CD4-positive, alpha-beta T cell treated with Interleukin-21 for 1 hour (primary cell): Measurements from ENCODE around the gene RENBP.

Experiments used
- DNase-seq: peaks from one replicate; pipeline ENCODE4 v3.0.0-alpha.2; 2020

The RENBP gene

DNA sequence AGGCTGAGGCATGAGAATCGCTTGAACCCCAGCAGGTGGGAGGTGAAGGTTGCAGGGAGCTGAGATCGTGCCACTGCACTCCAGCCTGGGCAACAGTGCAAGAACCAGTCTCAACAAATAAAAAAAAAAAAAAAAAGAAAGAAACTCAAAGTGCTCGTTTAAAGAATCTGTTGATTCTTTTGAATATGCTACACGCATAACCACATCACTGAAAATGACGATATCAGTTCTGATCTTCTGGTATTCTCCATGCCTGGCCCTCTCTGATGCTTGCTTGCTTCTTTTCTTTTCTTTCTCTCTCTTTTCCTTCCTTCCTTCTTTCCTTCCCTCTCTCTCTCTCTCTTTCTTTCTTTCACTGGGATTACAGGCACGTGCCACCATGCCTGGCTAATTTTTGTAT is 32.6 kb downstream of the RENBP start:
- no peak for DNase-seq

DNA sequence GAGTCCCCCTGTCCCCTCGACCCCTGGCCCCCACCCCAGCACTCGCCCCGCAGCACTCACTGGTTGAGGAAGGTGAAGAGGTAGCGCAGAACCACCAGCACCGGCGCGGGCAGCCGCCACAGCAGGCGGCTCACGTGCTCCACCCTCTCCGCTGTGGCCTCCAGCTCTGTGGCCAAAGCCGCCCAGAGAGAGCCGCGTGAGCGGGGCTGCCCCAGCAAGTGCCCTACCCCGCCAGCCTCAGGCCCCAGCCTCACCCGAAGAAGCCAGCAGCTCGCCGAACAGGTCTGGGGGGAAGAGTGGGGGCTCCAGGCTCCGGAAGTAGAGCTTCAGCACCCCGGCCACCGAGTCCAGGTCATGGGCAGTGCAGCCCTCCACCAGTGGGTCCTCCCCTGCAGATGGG is 34.0 kb downstream of the RENBP start:
- no peak for DNase-seq

DNA sequence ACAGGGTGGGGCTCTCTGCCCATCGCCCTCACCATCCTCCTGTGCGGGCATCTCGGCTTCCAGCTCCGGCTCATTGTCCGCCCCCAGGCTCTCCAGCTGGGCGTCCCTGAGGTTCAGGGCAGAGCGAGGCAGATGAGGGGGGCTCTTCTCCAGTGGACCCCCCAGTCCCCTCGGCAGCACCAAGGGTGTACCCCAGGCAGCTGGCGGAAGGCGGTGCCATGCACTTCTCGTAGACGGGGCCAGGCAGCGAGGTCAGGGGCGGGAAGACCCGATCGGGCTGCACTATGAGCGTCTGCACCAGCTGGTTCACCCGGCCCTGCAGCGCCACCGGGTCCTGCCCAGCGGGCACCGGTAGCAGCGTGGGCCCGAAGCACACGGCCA is 34.5 kb downstream of the RENBP start:
- no peak for DNase-seq

DNA sequence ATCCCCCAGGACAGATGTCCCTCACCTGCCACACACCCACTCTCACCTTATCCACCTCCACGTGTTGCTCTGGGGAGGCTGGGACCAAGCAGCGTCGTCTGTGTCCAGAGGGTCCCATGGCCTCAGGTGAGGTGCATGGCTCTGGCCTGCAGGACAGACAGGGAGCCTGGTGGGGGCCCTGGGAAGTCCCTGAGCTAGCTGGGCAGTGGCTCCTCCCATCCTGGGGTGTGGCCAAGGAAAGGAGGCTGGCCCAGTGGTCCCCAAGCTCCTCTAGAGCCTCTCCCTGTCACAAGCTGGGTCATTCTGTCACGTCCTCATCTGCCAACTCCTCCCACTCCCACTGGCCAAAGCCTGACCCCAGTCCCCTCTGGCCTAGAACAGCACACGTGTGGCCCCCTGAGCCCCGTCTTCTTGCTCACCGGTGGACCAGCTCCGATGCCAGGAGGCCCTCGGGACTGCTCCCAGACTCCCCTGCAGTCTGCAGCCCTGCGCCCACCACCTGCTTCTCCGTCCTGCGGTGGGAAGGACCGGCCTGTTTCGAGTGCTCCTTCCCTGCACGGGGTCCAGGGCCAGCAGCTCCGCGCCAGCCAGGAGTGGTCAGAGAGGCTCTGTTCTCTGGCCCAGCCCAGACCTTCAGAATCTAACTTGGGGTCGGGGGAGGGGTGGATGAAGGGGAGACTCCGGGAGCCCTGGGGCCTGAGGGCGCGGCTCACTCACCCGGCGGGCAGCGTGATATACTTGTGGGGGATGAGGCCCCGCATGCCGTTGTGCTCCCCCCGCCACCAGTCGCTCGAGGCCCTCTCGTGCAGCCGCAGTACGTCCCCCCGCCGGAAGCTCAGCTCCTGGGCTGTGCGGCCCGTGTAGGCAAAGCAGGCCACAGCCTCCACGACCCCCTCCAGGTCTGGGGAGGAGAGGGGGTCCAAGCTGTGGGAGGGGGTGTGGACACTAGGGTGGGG is 35.1 kb downstream of the RENBP start:
- no peak for DNase-seq

DNA sequence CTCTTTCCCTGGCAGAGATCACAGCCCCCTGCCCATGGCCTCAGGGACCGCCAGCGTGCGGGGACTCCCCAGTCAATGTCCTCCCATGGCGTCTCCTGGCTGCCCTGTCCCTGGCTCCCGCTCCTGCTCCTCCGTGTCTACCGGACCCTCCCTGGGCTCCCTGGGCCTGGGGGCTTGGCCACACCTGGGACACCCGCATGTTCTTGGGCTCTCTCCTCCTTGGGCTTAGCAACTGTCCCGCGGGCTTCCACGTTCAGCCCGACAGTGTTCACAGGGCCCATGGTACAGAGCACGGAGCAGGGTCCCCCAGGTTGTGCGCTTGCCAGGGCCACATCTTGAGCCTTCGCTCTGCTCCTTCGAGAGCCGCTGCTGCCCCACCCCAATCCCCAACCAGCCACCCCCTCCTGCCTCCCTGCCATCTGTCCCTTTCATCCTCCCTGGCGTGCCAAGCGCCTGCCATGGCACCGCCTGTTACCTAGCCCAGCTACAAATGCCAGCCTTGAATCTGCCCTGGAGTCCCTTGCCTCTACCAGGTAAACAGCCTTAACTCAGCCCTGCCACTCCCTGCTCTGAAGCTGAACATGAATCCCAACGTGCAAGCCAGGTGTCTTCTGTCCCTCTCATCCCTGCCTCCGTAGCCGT is 36.1 kb downstream of the RENBP start:
- no peak for DNase-seq

DNA sequence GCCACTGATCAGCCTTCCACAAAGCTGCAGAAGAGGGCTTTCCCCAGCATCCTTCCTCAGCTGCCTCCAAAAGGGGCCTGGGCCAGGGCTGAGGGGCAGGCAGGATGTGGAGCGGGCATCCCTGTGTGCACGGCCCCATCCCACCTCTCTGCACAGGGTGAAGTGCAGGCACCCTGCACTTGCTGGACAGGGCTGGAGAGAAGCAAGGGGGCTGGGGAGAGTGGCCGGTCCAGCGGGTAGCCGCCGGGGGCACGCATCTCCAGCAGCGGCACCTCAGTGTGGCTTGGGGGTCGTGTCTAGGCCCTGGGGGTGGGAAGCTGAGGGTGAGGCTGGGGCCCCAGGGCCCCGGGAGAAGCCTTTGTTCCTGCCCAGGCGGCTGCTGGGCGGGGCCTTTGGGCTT is 37.0 kb downstream of the RENBP start:
- DNase-seq, result no peak

DNA sequence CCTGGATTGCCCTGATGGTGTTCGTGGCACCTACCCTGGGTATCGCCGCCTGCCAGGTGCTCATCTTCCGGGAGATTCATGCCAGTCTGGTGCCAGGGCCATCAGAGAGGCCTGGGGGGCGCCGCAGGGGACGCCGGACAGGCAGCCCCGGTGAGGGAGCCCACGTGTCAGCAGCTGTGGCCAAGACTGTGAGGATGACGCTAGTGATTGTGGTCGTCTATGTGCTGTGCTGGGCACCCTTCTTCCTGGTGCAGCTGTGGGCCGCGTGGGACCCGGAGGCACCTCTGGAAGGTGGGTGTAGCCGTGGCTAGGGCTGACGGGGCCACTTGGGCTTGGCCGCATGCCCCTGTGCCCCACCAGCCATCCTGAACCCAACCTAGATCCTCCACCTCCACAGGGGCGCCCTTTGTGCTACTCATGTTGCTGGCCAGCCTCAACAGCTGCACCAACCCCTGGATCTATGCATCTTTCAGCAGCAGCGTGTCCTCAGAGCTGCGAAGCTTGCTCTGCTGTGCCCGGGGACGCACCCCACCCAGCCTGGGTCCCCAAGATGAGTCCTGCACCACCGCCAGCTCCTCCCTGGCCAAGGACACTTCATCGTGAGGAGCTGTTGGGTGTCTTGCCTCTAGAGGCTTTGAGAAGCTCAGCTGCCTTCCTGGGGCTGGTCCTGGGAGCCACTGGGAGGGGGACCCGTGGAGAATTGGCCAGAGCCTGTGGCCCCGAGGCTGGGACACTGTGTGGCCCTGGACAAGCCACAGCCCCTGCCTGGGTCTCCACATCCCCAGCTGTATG is 38.1 kb downstream of the RENBP start:
- peak; percentile 28 for DNase-seq

DNA sequence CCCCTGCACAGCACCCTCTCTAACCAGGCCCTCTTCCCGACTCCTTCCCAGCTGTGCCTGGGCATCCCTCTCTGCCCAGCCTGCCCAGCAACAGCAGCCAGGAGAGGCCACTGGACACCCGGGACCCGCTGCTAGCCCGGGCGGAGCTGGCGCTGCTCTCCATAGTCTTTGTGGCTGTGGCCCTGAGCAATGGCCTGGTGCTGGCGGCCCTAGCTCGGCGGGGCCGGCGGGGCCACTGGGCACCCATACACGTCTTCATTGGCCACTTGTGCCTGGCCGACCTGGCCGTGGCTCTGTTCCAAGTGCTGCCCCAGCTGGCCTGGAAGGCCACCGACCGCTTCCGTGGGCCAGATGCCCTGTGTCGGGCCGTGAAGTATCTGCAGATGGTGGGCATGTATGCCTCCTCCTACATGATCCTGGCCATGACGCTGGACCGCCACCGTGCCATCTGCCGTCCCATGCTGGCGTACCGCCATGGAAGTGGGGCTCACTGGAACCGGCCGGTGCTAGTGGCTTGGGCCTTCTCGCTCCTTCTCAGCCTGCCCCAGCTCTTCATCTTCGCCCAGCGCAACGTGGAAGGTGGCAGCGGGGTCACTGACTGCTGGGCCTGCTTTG is 38.9 kb downstream of the RENBP start:
- no peak for DNase-seq

DNA sequence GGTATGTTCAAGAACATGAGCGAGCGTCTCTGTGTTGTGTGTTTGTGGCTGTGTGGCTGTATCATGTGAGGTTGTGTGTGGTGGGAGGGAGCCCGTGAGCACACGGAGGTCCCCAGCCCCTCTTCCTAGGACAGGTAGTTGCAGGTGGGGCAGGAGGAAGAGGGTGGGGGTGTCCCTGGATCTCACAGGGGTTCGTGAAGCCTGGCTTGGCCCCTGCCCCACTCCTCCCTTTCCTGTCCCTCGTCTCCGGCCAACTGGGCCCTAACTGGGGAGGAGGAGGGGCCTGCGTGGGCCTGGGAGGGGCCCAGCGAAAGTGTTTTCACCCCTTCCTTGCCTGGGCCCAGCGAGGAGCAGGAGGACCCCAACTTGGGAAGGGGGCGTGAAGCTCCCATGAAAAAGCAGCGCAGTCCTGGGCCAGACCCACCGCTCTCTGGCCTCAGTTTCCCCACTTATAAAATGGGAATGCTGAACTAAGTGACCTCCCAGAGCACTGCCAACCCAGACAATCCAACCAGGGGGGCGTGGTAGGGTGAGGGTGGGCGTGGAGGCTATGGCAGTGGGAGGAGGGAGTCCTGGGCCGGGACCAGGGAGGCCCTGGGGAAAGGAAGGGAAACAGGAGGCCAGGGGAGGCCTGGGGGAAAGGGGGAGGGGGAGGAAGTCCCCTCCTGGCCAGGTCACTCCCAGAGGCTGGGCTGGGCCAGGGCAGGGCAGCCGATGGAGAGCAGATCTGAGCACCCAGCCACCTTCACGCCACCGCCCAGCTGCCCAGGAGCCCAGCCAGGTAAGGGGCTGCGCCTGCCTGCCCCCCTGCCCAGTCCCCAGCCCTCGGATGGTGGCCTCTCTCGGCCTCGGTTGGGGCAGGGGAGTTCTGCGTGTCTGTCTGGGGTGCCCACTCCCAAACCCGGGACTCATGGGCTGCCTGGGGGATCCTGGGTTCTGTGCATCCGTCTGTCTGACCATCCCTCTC is 40.2 kb downstream of the RENBP start, which contains the start of gene AVPR2:
Gene AVPR2, plus strand, starts transcription at position 683 of the 967 bp plus-strand sequence. CDS start 473 bp downstream, outside the sequence.
- no peak for DNase-seq

DNA sequence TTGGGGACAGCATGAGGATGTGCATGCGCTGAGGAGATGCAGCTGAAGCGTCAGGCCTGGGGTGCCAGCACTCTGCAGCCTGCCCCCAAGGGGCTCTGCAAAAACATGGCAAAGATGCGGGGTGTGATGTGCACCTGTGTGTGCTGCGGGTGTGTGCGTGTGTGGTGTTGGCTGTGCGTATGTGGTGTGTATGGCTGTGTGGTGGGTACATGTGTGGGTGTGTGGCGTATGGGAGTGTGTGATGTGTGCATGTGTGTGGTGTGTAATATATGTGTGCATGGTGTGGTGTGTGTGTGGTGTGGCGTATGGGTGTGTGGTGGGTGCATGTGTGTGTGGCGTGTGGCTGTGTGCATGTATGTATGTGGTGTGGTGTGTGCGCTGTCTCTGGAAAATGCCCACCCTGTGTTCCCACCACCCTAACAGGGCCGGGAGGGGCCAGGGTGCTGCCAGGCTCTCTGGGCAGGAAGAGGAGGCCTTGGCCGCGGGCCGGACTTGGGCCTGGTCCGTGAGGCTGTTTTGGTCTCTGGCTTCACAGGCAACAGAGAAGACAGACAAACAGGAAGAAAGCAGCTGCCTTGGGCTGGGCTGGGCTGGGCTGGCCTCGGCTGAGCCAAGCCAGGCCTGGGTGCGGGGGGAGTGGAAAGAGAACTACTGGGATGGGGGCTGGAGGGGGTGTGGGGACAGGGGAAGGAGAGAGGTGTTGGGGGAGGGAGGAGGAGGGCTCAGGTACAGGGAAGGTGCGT is 41.0 kb downstream of the RENBP start:
- DNase-seq, result no peak

DNA sequence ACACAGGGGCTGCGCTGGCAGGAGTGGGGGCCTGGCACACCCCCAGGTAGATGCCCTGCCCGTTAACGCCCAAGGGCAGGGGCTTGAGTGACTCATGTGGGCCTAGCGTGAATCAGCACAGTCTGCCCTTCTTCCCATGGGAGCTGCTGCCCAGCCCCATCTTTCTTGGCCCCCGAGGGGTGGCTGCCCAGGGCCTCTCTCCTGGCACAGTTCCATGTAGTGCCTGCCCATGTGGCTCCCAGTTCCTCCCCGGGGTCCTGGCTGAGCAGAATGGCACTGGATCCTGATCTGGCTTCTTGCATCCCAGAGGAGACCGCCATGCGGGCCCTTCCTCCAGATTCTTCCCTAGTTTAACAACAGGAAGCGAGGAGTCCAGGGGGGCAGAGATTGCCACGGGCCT is 42.1 kb downstream of the RENBP start:
- no peak for DNase-seq

DNA sequence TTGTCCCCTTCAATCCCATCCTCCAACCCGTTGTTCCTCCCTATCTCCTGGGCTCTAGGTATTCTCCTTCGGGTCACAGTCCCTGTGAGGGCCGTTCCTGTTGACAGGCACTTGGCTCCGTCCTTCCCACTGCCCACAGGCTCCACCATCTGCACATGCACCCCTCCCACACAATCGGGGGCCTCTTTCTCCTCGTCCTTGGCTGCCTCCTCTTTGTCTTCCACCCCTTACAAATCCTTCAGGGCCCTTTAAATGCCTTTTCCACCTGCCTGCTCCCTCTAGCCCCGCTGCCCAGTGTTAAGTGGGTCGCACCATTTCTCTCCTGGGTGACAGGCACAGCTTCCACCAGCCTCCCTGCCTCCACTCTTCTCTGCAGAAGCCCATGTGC is 42.7 kb downstream of the RENBP start:
- no peak for DNase-seq

DNA sequence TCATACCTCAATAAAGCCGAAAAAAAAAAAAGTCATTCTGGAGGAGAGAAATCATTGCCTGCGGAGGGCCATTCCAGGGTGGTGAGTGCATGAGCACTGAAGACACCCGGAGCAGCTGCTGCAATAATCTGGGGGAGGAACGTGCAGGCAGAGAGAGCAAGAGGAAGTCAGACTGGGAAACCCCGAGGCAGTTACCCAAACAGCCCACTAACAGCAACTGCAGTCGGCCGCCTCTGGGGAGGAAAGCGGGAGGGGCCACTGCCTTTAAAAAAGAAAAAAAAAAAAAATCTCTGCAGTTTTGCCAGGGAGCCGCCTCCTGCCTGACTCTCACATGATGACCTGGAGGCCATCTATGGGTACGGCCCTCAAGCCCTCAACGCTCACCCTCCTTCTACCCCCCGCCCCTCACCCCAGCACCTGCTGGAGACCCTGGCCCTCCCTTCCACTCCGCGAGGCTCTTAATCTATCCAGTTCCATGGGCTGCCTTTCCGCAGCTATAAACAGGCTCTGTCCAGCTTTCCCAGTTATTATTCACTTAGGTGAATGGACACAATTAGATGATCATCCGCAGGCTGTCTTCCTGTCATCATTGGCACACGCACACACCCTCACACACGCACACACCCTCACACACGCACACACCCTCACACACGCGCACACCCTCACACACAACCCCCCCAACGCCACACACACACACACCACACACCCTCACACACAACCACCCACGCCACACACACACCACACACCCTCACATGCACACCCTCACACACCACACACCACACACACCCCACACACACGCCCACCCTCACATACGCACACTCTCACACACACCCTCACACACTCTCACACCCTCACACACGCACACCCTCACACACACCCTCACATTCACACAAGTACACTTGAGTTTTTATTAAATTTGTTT is 43.4 kb downstream of the RENBP start:
- DNase-seq, result peak; percentile 73

DNA sequence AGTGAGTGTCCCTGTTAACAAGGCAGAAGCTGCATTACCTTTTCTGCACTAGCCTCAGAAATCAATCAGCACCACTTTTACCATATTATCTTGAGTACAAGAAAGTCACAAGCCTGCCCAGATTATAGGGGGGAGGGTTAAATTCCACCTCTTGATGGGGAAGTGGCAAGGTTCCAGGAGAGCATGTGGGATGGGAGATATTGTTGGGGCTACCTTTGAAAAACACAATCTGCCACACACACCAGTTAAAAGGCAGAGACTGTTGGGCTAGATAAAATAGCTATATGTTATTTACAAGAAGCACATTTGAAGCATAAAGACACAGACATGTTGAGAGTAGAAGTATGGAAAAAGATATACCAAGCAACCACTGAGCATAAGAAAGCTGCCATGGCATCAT is 46.5 kb downstream of the RENBP start:
- DNase-seq, result no peak

DNA sequence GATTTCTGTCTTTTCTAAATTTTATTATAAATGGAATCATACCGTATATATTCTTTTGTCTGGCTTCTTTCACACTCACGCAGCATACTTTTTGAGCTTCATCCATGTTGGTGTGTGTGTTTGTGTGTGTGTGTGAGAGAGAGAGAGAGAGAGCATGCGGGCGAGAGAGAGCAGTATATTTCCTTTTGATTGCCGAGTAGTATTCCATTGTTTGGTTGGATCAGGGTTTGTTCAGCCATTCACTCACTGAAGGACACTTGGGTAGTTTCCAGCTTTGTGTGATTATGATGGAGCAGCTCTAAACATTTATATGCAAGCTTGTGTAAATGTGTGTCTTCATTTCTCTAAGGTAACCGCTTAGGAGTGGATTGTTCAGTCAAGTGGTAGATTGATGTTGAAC is 55.3 kb downstream of the RENBP start:
- DNase-seq, result no peak

DNA sequence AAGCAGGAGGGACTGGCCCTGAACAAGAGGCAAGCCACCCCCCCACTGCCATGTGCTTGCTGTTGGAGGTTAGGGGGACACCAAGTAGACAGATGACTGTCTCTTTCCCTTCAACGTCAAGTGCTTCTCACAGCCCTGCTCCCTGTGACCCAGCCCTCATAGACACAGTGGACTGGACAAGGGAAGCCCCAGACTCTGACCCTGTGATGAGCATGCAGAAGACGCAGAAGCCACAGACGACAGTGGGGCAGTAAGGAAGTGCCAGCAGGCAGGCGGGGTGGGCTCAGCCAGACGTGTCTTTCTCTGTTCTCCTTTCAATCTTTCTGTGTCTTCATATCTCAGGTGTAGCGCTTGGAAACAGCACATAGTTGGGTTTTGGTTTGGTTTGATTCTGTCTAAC is 56.1 kb downstream of the RENBP start:
- no peak for DNase-seq

DNA sequence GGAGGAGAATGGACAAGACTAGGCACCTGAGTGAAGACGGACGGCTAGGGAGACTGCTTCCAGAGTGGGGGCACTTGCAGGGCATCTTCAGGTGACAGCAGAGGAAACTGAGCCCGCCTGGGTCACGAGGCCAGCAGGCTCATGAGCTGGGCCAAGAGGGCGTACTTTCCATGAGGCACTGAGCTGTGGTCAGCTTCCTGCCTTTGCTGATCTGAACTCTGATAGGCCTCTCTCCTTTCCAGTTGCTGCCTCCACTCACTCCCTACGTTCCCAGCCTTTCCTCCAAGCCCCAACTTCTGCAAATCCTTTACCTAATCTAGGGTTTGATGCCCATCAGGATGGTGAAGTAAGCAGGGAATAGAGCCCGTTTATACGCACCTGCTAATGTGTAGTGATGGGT is 57.1 kb downstream of the RENBP start:
- DNase-seq, result no peak

DNA sequence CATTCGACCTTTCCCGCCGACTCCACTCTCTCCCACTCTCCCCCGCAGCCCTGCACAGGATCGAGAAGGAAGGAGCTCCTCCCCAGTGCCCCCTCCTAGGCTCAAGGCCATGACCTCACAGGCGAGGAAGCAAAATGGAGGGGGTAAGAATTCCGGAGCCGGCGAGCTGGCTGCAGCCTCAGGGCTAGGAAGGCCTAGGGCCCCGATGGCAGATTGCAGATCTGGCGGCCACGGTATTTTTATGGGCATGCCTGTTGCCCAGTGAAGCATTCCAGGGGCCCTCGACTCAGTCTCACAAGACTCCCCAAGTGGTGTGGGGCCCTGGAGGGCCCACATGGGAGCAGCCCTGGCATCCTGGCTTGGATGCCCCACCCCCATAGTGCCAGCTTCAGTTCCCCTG is 57.5 kb downstream of the RENBP start:
- DNase-seq, result no peak

DNA sequence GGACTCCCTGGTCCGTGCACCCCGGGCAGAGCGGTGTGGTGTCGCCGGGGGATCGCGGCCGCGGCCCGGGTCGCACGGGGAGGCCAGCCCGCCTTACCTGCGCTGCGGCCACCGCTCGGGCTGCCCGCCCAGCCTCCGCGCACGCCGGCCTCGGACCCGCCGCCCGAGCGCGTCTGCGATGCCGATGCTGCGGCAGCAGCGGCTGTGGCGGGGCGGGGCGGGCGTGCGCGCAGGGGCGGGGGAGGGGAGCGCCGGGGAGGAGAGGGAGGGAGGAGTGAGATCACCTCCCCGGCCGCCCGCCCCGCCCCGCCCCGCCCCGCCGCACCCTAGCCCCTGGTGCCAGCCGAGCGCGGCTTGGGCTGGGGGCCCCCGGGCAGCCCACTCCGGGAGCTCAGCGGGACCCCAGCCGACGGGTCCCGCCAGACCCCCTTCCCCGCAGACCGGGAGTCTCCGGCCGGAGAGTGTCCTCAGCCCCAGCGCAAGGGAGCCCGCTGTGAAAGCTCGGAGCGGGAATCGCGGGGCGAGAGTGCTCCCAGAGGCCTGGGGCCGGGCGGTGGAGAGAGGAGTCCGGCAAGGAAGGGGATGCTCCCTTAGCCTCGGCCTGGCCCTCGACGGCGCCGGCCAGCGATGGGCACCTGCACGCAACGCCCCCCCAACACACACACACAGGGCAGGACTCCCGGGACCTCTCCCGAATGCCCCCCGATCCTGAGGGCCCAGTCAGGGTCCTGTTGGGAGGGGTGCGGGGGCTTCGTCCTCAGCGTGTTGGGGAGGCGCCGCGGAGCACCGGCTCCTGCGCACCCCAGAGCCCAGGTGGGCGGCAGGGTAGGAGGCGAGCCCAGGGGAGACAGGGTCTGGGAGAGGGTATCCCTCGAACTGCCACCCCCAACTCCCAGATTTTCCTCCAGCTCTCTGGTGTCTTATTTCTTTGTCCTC is 58.2 kb downstream of the RENBP start, which contains the start of gene L1CAM:
Gene L1CAM, minus strand, starts transcription at position 206 of the 936 bp plus-strand sequence. CDS start 10,337 bp downstream, outside the sequence.
- peak; percentile 33 for DNase-seq
